ENCODE data around the gene KCNQ1. TPM values are rescaled to one million over a fixed set of nuclear protein-coding genes. Genes with fewer than 3 reads are reported as not detected.

The KCNQ1 gene
- total RNA-seq, 1 experiment from 2014 or later: 1.0 TPM

DNA sequence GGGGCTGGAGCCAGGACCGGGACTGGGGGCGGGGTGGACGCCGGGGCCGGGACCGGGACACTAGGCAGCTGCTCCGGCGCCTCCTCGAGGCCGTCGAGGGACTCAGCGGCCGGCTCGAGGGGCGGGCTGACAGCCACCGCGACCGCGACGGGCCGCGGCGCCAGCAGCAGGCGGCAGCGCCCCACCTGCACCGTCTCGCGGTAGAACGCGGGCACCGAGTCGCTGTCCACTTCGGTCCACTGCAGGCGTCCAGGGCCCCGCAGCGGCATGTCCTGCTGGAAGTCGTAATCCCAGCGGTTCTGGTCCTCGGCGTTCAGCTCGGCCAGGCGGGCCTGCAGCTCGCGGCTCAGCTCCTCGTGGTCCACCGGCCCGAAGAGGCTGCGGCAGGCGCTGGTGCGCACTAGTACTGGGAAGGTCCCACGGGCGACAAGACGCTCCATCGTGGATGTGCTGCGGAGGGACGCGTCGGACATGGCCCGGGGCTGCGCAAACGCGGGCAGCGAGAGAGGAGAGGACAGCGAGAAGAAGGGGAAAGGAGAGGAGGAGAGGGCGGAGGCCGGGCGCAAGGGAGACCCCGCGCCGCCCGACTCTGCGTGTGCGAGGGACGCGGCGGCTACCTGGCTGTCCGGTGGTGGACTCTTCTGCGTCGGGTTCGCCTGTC is 440.3 kb downstream of the KCNQ1 start:
- Mint-ChIP-seq H3K9me3 (ENCODE audit: unreplicated experiment) (no peaks in the 10 kb centered on the region), H3K4me1 (ENCODE audit: low read depth, unreplicated experiment) (peaks cover 10% of the 10 kb centered on the region), H3K4me3 (ENCODE audit: unreplicated experiment) (peak overlapping the region; percentile 91), H3K27ac (ENCODE audit: unreplicated experiment) (no peak overlapping the region), H3K27me3 (ENCODE audit: insufficient read depth, unreplicated experiment) (peaks cover 8% of the 10 kb centered on the region), H3K36me3 (ENCODE audit: insufficient read depth, unreplicated experiment) (peaks cover 16% of the 10 kb centered on the region)
- Histone ChIP-seq H3K27me3 (replicated peaks; ENCODE audit: control insufficient read depth, insufficient read depth, low read length) (no peaks in the 10 kb centered on the region), H3K9me3 (no peaks in the 10 kb centered on the region), H3K4me1 (peaks cover 34% of the 10 kb centered on the region), H3K36me3 (ENCODE audit: control insufficient read depth, insufficient read depth, low read length) (no peaks in the 10 kb centered on the region), H3K4me3 (ENCODE audit: low read depth, low read length) (peak overlapping the region; percentile 59)
- peak in 1 of 2 experiments; percentile 74 for DNase-seq
- intact Hi-C loops (cut with micrococcal nuclease; ENCODE audit: unreplicated experiment): loop anchor here (2.0 to 5.0 kb wide), 2 partner anchors 186 to 458 kb away; partner anchors contain the start of gene KCNQ1OT1
- ChIA-PET CTCF (interaction anchor here (0.6 to 1.8 kb wide), 3 partner anchors 17 to 354 kb away, joined by 3 to 6 read pairs (median 3); a partner anchor contains a TSS), POLR2A (interaction anchor here (0.6 to 1.6 kb wide), 4 partner anchors 19 to 352 kb away, joined by 3 to 7 read pairs (median 4); partner anchors contain the start of gene KCNQ1OT1)
- TSS peak; percentile 63 for BruUV-seq (replicated peaks)
- TF ChIP-seq, protein P1, sequence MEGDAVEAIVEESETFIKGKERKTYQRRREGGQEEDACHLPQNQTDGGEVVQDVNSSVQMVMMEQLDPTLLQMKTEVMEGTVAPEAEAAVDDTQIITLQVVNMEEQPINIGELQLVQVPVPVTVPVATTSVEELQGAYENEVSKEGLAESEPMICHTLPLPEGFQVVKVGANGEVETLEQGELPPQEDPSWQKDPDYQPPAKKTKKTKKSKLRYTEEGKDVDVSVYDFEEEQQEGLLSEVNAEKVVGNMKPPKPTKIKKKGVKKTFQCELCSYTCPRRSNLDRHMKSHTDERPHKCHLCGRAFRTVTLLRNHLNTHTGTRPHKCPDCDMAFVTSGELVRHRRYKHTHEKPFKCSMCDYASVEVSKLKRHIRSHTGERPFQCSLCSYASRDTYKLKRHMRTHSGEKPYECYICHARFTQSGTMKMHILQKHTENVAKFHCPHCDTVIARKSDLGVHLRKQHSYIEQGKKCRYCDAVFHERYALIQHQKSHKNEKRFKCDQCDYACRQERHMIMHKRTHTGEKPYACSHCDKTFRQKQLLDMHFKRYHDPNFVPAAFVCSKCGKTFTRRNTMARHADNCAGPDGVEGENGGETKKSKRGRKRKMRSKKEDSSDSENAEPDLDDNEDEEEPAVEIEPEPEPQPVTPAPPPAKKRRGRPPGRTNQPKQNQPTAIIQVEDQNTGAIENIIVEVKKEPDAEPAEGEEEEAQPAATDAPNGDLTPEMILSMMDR (IDR thresholded peaks at IDR 0.05; ENCODE audit: insufficient read depth in 1 of 2, low read depth in 1 of 2, low read length in 1 of 2, severe bottlenecking in 1 of 2, unreplicated experiment in 1 of 2): peak; percentile 21 to 30

DNA sequence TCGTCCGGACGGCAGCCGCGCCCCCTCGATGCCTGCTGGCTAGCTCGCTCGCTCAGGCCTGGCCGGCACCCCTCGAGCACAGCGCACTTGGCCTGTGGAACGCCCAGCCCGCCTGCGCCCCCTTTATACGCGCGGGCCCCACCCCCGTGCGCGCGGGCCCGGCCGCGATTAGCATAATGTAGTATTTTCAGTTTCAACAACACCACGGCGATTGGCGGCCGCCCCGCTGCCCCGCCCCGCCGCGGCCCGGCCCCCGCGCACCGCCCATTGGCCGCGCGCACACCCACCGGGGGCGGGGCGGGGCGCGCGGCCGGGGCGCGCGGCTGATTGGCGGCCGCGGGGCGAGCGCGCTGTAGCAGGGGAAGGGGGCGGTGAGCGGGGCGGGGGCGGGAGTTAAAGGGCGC is 440.9 kb downstream of the KCNQ1 start, which contains the start of gene CDKN1C:
TSS of gene CDKN1C (minus strand) at position 98 of the 404 bp plus-strand sequence. CDS start 319 bp downstream, outside the sequence.
- Mint-ChIP-seq H3K27ac (ENCODE audit: unreplicated experiment) (no peak within 1 kb of the TSS), H3K36me3 (ENCODE audit: insufficient read depth, unreplicated experiment) (peaks cover 16% of the 10 kb centered on the region), H3K4me3 (ENCODE audit: unreplicated experiment) (peak within 1 kb of the TSS; percentile 91), H3K4me1 (ENCODE audit: low read depth, unreplicated experiment) (peaks cover 12% of the 10 kb centered on the region), H3K27me3 (ENCODE audit: insufficient read depth, unreplicated experiment) (peaks cover 8% of the 10 kb centered on the region), H3K9me3 (ENCODE audit: unreplicated experiment) (no peaks in the 10 kb centered on the region)
- peak; percentile 83 to 87 for DNase-seq
- H3K4me3 ChIP-seq (ENCODE audit: low read depth, low read length): peak within 1 kb of the TSS; percentile 59
- intact Hi-C loops (cut with micrococcal nuclease; ENCODE audit: unreplicated experiment): loop anchor here (2.0 to 5.0 kb wide), 2 partner anchors 187 to 458 kb away; partner anchors contain the start of gene KCNQ1OT1
- ChIA-PET CTCF (interaction anchor here (1.8 kb wide), 1 partner anchor 354 kb away, joined by 6 read pairs; no protein-coding TSS in a partner anchor), POLR2A (interaction anchor here (0.6 to 1.6 kb wide), 4 partner anchors 20 to 353 kb away, joined by 3 to 7 read pairs (median 4); partner anchors contain the start of gene KCNQ1OT1)
- H3K36me3 ChIP-seq (ENCODE audit: control insufficient read depth, insufficient read depth, low read length): no peaks in the 10 kb centered on the region
- BruUV-seq (replicated peaks): no TSS peak
- H3K9me3 ChIP-seq: no peaks in the 10 kb centered on the region
- TF ChIP-seq, protein P1 (IDR thresholded peaks at IDR 0.05; ENCODE audit: insufficient read depth in 1 of 2, low read depth in 1 of 2, low read length in 1 of 2, severe bottlenecking in 1 of 2, unreplicated experiment in 1 of 2): no peak
- H3K4me1 ChIP-seq: peaks cover 39% of the 10 kb centered on the region
- H3K27me3 ChIP-seq (replicated peaks; ENCODE audit: control insufficient read depth, insufficient read depth, low read length): no peaks in the 10 kb centered on the region

DNA sequence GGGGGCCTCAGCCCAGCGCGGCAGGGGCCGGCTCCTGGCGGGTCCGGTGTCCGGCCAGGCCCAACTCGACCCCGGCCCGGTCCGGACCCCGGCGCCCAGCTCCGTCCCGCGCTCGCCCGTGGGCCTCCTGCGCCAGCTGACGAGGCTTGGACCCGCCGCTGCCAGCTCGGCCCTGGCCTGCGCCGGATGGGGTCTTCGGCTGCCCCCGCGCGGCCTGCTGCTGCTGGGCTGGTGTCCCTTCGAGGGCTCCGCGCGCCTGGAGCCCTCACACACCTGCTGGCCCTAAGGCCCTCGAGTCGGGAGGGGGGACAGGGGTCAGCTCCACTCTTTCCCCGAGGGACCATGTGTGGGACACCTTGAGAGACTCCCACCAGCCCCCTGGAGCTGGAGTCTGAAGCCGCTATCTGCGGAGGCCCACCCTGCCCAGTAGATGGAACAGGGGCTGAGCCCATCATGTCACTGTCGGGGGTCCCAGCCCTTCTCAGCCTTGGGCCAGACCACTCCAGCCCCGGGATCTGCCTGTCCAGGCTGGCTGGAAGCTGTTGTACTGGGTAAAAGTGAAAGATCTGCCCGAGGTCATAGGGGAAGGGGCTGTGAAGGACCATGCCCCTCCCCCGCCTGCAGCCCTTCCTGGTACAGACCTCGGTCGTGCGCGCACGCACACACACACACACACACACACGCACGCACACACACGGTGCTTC is 441.5 kb downstream of the KCNQ1 start:
- ChIA-PET CTCF (interaction anchor here (1.8 kb wide), 1 partner anchor 355 kb away, joined by 6 read pairs; no protein-coding TSS in a partner anchor), POLR2A (interaction anchor here (0.6 to 1.6 kb wide), 2 partner anchors 100 to 187 kb away, joined by 4 to 7 read pairs; partner anchors contain the start of gene KCNQ1OT1)
- intact Hi-C loops (cut with micrococcal nuclease; ENCODE audit: unreplicated experiment): loop anchor here (5.0 kb wide), 1 partner anchor 459 kb away; no protein-coding TSS in a partner anchor
- no peak for DNase-seq
- TF ChIP-seq, protein P1 (IDR thresholded peaks at IDR 0.05; ENCODE audit: insufficient read depth in 1 of 2, low read depth in 1 of 2, low read length in 1 of 2, severe bottlenecking in 1 of 2, unreplicated experiment in 1 of 2): no peak
- Mint-ChIP-seq H3K36me3 (ENCODE audit: insufficient read depth, unreplicated experiment) (peaks cover 16% of the 10 kb centered on the region), H3K4me1 (ENCODE audit: low read depth, unreplicated experiment) (peaks cover 12% of the 10 kb centered on the region), H3K9me3 (ENCODE audit: unreplicated experiment) (no peaks in the 10 kb centered on the region), H3K27me3 (ENCODE audit: insufficient read depth, unreplicated experiment) (peaks cover 8% of the 10 kb centered on the region), H3K27ac (ENCODE audit: unreplicated experiment) (no peak overlapping the region), H3K4me3 (ENCODE audit: unreplicated experiment) (no peak overlapping the region)
- Histone ChIP-seq H3K27me3 (replicated peaks; ENCODE audit: control insufficient read depth, insufficient read depth, low read length) (no peaks in the 10 kb centered on the region), H3K36me3 (ENCODE audit: control insufficient read depth, insufficient read depth, low read length) (no peaks in the 10 kb centered on the region), H3K9me3 (no peaks in the 10 kb centered on the region), H3K4me1 (peaks cover 39% of the 10 kb centered on the region), H3K4me3 (ENCODE audit: low read depth, low read length) (no peak overlapping the region)
- no TSS peak for BruUV-seq (replicated peaks)

Measured in Caco-2 (cell line).